ENCODE results near the gene BCAS4.
"Not testable (repeated sequence)": the region's sequence is repeated elsewhere in the genome, so short reads cannot be mapped to it uniquely, and the experiment has no call there.

Gene BCAS4

DNA sequence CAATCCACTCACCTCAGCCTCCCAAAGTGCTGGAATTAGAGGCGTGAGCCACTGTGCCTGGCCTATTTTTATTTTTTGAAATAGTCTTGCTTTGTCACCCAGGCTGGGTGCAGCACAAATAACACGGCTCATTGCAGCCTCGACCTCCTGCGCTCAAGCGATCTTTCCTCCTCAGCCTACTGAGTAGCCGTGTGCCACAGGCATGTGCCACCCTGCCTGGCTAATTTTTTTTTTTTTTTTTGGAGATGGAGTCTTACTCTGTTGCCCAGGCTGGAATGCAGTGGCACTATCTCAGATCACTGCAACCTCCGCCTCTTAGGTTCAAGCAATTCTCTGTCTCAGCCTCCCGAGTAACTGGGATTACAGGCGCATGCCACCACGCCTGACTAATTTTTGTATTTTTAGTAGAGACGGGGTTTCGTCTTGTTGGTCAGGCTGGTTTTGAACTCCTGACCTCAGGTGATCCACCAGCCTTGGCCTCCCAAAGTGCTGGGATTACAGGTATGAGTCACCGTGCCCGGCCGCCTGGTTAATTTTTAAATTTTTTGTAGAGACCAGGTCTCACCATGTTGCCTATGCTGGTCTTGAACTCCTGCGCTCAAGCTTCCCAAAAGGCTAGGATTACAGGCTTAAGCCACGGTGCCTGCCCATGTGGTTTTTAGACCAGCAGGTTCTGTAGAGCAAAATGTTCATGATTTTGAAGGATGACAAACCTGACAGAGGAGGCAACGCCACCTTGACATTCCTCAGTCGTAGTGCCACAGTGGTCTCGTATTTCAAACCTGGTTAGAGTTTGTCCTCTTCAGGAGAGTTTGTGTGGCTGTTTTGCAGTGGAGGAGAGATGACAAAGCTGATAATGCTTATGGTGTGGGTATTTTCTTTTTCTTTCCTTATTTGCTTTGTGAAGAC lies 31.1 kb upstream of the BCAS4 start:
- DNase-seq; H3K4me1 Mint-ChIP-seq (ENCODE audit: low read depth); H3K4me3 Mint-ChIP-seq; H3K27me3 Mint-ChIP-seq; H3K36me3 Mint-ChIP-seq (ENCODE audit: low read depth); H3K27ac Mint-ChIP-seq; H3K9me3 Mint-ChIP-seq: not testable (repeated sequence)

DNA sequence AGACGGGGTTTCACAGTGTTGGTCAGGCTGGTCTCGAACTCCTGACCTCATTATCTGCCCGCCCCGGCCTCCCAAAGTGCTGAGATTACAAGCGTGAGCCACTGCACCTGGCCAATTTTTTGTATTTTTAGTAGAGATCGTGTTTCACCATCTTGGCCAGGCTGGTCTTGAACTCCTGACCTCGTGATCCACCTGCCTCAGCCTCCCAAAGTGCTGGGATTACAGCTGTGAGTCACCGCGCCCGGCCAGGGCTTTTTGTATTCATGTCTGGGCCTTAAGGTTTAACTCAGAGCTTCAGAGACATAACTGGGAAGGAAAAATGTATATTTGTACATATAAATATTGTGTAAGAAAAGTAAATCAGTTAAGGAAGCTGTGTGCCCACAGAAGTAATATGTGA lies 29.6 kb upstream of the BCAS4 start:
- not testable (repeated sequence) for H3K27me3 Mint-ChIP-seq; DNase-seq; H3K9me3 Mint-ChIP-seq; H3K4me3 Mint-ChIP-seq; H3K4me1 Mint-ChIP-seq (ENCODE audit: low read depth); H3K27ac Mint-ChIP-seq; H3K36me3 Mint-ChIP-seq (ENCODE audit: low read depth)

DNA sequence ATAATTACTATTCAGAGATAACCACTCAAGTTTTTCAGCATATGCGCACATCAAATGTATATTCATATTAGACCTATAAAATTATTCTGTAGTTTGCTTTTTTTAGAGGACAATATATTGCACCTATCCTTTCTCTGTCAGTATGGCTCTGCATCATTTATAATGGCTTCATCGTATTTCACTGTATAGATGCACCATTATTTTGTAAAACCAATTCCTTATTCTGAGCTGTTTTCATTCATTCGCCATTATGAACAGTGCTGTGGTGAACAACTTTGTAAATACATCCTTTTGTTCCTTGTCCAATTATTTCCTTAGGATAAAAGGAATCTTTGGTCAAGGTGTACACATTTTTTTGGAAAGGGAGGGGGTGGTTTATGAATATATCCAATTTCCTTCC lies 29.2 kb upstream of the BCAS4 start:
- Mint-ChIP-seq H3K9me3 (no peaks in the 10 kb centered on the region), H3K27me3 (peaks cover 6% of the 10 kb centered on the region), H3K4me1 (ENCODE audit: low read depth) (no peaks in the 10 kb centered on the region), H3K4me3 (no peak overlapping the region), H3K27ac (no peak overlapping the region), H3K36me3 (ENCODE audit: low read depth) (no peaks in the 10 kb centered on the region)
- DNase-seq: no peak

DNA sequence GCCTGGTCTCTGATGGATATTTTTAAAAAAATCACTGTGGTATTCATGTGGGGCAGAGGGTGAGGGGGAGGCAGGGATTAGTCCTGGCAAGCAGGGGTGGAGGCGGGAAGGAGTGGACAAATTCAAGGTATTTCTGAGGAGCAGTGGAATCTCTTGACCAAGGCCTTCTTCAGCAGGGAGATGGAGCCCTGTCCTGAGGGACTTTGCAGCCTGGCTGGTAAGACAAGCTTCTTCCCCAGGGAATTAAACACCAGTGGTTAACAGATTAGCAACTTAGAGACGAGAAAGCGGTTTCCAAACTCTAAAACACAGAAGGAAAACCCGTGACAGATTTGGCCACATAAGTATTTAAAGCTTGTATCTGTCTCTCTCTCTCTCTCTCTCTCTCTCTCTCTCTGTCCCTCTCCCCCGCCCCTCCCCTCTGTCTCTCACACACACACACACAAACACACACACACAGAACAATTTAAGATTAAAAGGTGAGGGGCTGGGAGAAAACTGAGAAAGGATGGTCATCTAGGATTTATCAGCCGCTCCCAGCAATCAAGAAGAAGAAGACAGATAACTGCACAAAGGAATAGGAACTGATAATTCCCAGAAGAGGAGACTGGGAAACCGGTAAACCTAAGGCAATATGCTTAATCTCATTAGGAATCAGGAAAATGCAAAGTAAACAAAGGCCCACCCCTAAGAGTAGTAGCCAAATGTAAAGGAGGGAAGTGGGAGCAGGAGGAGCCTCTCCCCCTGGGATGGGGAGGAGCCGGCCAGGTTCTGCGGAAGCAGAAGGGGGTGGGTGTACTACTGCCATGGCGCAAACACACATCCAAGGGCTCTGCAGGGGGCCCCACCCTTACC lies 27.7 kb upstream of the BCAS4 start:
- H3K4me3 Mint-ChIP-seq; DNase-seq; H3K27me3 Mint-ChIP-seq; H3K36me3 Mint-ChIP-seq (ENCODE audit: low read depth); H3K27ac Mint-ChIP-seq; H3K9me3 Mint-ChIP-seq; H3K4me1 Mint-ChIP-seq (ENCODE audit: low read depth): not testable (repeated sequence)

DNA sequence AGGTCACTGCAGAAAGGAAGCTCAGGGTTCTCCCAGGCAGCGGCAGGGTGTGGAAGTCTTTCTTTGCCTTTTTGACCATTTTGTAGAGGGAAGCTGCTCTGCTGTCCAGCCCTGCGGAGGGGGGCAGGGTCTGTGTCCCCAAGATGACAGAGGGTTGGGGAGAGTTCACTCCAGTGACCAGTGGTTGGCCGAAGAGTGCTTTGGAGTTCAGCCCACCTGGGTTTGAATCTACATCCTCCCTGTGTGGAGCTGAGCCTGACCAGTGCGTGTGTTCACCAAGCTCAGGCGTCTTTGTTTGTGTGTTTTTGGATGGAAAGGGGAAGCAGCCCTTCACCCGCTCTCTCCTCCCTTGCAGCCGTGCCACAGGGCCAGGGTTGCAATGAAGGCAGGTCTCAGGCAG lies 25.9 kb upstream of the BCAS4 start:
- H3K27me3 Mint-ChIP-seq; DNase-seq; H3K27ac Mint-ChIP-seq; H3K9me3 Mint-ChIP-seq; H3K4me1 Mint-ChIP-seq (ENCODE audit: low read depth); H3K36me3 Mint-ChIP-seq (ENCODE audit: low read depth); H3K4me3 Mint-ChIP-seq: not testable (repeated sequence)

DNA sequence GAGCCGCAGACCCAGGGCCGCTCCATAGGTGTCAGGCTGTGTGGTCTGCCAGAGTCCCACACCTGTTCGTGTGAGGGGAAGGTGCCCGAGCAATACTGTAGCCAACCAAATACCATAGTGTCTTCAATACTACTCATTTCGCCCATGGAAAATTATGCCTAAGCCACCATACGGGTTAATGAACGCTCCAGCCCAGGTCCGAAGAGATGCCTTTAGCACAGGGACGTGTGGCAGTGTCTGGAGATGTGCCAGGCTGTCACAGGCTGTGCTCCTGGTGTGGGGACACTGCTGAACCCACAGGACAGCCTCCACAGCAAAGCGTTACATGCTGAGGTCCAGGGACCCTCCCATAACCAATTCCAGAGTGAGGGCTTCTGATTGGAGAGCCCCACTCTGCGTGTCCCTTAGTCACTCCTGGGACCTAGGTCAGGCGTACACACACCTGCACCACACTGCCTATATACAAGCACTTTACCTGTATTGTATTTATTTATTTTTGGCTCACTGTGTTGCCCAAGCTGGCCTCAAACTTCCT lies 25.2 kb upstream of the BCAS4 start:
- not testable (repeated sequence) for DNase-seq; H3K27ac Mint-ChIP-seq; H3K27me3 Mint-ChIP-seq; H3K4me3 Mint-ChIP-seq; H3K36me3 Mint-ChIP-seq (ENCODE audit: low read depth); H3K4me1 Mint-ChIP-seq (ENCODE audit: low read depth); H3K9me3 Mint-ChIP-seq

DNA sequence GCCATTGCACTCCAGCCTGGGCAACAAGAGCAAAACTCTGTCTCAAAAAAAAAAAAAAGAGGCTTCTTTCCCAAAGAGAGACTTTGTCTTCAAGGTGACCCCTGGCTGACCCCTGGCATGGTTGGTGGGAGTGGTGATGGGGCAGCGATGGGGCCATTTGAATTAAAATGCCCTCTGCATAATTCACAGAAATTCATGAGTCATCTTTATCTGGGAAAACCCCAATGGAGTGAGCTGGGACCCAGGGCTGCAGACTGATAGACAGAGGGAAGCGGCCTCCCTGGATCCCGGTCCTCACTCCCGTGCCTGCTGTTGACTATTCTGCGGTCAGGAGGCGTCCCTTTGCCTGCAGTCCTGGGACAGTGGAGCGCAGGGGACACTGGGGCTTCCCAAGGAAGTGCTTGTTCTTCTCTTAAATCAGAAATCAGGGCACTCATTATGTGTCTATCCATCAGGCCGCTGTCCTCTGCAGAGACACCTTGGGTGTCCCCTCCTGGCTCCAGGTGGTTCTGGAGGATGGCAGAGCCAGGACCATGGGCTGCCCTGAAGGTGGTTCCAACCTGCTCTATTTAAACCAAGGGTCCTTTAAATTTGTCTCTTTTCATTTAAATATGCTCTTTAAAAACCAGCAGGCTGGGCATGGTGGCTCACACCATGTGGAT lies 23.3 kb upstream of the BCAS4 start:
- H3K27ac Mint-ChIP-seq; H3K9me3 Mint-ChIP-seq; H3K27me3 Mint-ChIP-seq; DNase-seq; H3K4me3 Mint-ChIP-seq; H3K4me1 Mint-ChIP-seq (ENCODE audit: low read depth); H3K36me3 Mint-ChIP-seq (ENCODE audit: low read depth): not testable (repeated sequence)

DNA sequence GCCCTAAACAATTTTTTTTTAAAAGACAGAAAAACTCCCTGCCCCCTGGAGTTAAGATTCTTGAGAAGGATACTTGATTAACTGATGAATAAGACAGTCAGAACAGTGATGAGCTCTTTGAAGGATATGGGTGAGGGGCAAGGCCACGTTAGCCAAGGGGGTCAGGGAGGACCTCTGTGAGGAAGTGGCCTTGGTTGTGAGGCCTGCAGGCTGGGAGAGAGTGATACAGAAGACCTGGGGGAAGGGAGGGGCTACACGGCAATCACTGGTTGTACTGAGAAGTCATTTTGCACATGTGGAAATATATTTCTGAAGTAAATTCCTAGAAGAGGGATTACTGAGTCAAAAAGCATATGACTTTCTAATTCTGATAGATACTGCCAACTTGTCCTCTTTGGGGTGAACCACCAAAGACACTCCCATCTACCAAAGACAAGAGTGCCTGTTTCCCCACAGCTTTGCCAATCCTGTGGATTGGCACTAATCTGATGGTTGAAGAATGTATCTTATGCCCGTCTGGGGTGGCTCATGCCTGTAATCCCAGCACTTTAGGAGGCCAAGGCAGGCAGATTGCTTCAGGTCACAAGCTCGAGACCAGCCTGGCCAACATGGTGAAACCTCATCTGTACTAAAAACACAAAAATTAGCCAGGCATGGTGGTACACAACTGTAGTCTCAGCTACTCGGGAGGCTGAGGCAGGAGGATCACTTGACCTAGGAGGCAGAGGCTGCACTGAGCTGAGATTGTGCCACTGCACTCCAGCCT lies 22.3 kb upstream of the BCAS4 start:
- Mint-ChIP-seq H3K36me3 (ENCODE audit: low read depth) (no peaks in the 10 kb centered on the region), H3K4me3 (no peak overlapping the region), H3K27ac (no peak overlapping the region), H3K9me3 (no peaks in the 10 kb centered on the region), H3K4me1 (ENCODE audit: low read depth) (no peaks in the 10 kb centered on the region), H3K27me3 (no peaks in the 10 kb centered on the region)
- DNase-seq: no peak

DNA sequence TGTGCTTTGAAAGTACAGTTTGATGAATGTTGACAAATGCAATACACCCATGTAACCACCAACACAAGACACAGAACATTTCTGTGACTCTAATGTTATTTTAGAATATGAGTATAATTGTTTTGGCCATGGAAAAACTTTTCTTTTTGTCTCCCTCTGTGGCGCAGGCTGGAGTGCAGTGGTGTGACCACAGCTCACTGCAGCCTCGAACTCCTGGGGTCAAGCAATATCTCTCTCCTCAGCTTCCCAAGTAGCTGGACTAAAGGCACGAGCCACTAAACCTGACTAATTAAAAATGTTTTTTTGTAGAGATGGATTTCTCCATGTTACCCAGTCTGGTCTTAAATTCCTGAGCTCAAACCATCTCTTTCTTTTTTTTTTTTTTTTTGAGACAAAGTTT lies 20.3 kb upstream of the BCAS4 start:
- Mint-ChIP-seq H3K4me3 (no peak overlapping the region), H3K36me3 (ENCODE audit: low read depth) (no peaks in the 10 kb centered on the region), H3K27me3 (no peaks in the 10 kb centered on the region), H3K27ac (no peak overlapping the region), H3K9me3 (no peaks in the 10 kb centered on the region), H3K4me1 (ENCODE audit: low read depth) (no peaks in the 10 kb centered on the region)
- DNase-seq: no peak

DNA sequence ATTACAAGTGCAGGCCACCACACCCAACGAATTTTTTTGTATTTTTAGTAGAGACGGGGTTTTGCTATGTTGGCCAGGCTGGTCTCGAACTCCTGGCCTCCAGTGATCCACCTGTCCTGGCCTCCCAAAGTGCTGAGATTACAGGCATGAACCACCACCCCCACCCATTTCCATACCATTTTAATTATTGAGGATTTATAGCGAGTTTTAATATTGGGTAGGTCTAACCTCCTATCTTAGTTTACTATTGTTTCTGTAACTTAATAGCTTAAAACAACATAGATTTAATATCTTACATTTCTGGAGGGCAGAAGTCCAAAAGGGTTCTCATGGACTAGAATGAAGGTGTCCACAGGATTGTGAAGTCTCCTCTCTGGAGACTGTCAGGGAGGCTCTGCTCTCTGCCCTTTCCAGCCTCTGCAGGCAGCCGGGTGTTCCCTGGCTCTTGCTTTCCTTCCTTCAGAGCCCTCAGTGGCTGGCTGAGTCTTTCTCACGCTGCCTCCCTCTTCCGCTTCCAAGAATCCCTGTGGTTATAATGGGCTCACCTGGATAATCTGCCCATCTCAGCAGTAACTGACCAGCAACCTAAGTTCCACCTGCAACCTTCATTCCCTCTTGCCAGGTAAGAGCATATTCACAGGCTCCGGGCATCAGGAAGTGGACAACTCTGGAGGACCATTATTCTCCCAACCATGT lies 18.6 kb upstream of the BCAS4 start:
- H3K4me1 Mint-ChIP-seq (ENCODE audit: low read depth): no peaks in the 10 kb centered on the region
- no peaks in the 10 kb centered on the region for H3K36me3 Mint-ChIP-seq (ENCODE audit: low read depth)
- no peak overlapping the region for H3K27ac Mint-ChIP-seq
- no peak for DNase-seq
- no peaks in the 10 kb centered on the region for H3K9me3 Mint-ChIP-seq
- H3K4me3 Mint-ChIP-seq: no peak overlapping the region
- H3K27me3 Mint-ChIP-seq: no peaks in the 10 kb centered on the region

DNA sequence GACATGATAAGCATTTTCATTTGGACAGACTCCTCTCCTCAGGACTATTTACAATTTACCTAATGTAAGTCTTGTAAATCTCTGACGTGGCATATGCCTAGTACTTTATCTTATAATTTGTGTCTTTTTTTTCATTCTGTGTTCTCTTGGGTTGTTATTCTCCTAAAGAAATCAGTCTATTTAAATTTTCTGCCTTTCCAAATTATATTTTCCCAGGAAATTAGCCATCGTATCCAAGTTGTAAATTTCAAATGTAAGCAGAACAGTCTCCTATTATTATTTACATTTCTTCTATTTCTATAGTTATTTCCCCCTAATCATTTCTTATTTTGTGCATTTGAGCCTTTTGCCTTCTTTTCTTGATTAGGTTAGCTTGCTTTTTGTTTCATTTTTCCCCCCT lies 17.5 kb upstream of the BCAS4 start:
- Mint-ChIP-seq H3K9me3 (no peaks in the 10 kb centered on the region), H3K36me3 (ENCODE audit: low read depth) (no peaks in the 10 kb centered on the region), H3K27me3 (no peaks in the 10 kb centered on the region), H3K4me3 (no peak overlapping the region), H3K27ac (no peak overlapping the region), H3K4me1 (ENCODE audit: low read depth) (no peaks in the 10 kb centered on the region)
- DNase-seq: no peak

DNA sequence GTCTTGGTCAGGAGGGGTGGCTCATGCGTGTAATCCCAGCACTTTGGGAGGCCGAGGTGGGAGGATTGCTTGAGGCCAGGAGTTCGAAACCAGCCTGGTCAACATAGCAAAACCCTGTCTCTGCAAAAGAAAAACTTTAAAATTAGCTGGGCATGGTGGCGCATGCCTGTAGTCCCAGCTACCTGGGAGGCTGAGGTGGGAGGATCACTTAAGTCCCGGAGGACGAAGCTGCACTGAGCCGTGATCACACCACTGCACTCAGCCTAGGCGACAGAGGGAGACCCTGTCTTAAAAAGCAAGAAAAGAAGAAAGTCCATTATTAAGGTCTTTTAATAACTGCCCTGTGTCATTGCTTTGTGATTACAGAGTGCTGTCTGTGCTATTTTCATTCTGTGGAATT lies 15.9 kb upstream of the BCAS4 start:
- H3K27ac Mint-ChIP-seq; H3K4me3 Mint-ChIP-seq; H3K4me1 Mint-ChIP-seq (ENCODE audit: low read depth); H3K36me3 Mint-ChIP-seq (ENCODE audit: low read depth); H3K9me3 Mint-ChIP-seq; DNase-seq; H3K27me3 Mint-ChIP-seq: not testable (repeated sequence)

DNA sequence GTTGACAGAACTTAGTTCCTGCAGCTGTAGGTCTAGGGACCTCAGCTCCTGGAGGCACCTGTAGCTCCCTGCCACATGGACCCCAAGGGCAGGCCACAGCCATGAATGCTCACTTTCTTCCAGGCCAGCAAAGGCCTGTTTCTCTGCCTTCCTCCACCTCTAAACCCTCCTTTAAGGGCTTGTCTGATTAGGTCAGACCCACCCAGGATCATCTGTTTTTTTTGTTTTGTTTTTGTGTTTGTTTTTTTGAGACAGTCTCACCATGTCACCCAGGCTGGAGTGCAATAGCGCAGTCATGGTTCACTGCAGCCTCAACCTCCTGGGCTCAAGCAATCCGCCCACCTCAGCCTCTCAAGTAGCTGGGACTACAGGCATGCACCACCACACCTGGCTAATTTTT lies 11.5 kb upstream of the BCAS4 start:
- H3K4me3 Mint-ChIP-seq: no peak overlapping the region
- no peaks in the 10 kb centered on the region for H3K36me3 Mint-ChIP-seq (ENCODE audit: low read depth)
- no peaks in the 10 kb centered on the region for H3K9me3 Mint-ChIP-seq
- H3K27ac Mint-ChIP-seq: no peak overlapping the region
- H3K27me3 Mint-ChIP-seq: no peaks in the 10 kb centered on the region
- no peaks in the 10 kb centered on the region for H3K4me1 Mint-ChIP-seq (ENCODE audit: low read depth)
- DNase-seq: no peak

DNA sequence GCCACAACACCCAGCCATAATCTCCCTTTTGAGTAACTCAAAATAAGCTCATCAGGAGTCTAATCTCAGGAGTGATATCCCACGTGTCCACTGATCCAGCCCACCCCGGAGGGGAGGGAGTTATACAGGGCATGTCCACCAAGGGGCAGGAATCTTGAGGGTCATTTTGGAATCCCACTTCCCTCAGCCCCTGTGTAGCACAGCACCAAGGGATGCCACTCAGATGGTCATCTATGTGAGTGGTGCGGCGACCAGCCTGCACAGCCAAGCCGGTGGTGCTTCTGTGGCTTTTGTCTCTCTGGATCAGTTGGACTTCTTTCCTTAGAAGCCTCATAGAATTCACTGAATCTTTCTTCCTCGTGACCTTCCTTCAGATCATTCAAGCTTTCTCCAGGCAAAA lies 11.0 kb upstream of the BCAS4 start:
- H3K36me3 Mint-ChIP-seq (ENCODE audit: low read depth): no peaks in the 10 kb centered on the region
- H3K27me3 Mint-ChIP-seq: no peaks in the 10 kb centered on the region
- no peaks in the 10 kb centered on the region for H3K9me3 Mint-ChIP-seq
- H3K4me3 Mint-ChIP-seq: no peak overlapping the region
- no peak overlapping the region for H3K27ac Mint-ChIP-seq
- H3K4me1 Mint-ChIP-seq (ENCODE audit: low read depth): no peaks in the 10 kb centered on the region
- DNase-seq: no peak
